A549 (cell line): ENCODE data around the gene SLN. TPM values are rescaled to one million over a fixed set of nuclear protein-coding genes. Genes with fewer than 3 reads are reported as not detected.

Source experiments
- ATAC-seq, 2 experiments: fragments of 200-7000 bp in 1 of 2; fragments of >200 bp in 1 of 2; cut with Nextera tagmentation in 1 of 2; cut with Tn5 transposase in 1 of 2; 3 replicates each; pipeline versions ENCODE4 v1.8.0 to v1.9.1; 2018 to 2020; ENCODE audit warnings: mild to moderate bottlenecking in 1 of 2, moderate library complexity in 1 of 2
- CTCF ChIA-PET: fragments of 300-600 bp; sonication (Branson Sonifier 250); formaldehyde crosslinking; extraction: SDS; loops from one replicate; lab custom pipeline; 2021; ENCODE audit warnings: antibody characterized with exemption, inconsistent platforms; lab: Yijun Ruan, JAX
- POLR2A ChIA-PET: fragments of 350-600 bp; formaldehyde crosslinking; extraction: SDS; loops from one replicate; lab custom pipeline; 2021; ENCODE audit warnings: antibody characterized with exemption, inconsistent platforms; lab: Yijun Ruan, JAX
- DNase-seq, 2 experiments: peaks; one replicate each; pipeline versions ENCODE4 v3.0.0 to v3.0.0-alpha.2; 2011 to 2016; ENCODE audit warnings: low read depth in 1 of 2, low spot score in 1 of 2
- FAIRE-seq: peaks from 2 replicates; lab custom pipeline; 2011; peaks lifted over from hg19 to GRCh38; lab: Jason Lieb, UNC
- H3K27ac ChIP-seq, 2 experiments: fragments of >200 bp; sonication (Bioruptor Twin); formaldehyde crosslinking; 3 replicates each; pipeline ENCODE4 v1.5.1; 2016 to 2017
- H3K4me1 ChIP-seq: fragments of >200 bp; sonication (Bioruptor Twin); formaldehyde crosslinking; 3 replicates; pipeline ENCODE4 v1.6.1; 2016
- H3K4me2 ChIP-seq: fragments of >200 bp; sonication (Bioruptor Twin); formaldehyde crosslinking; 3 replicates; pipeline ENCODE4 v1.6.1; 2016
- H3K4me3 ChIP-seq: fragments of >200 bp; sonication (Bioruptor Twin); formaldehyde crosslinking; 3 replicates; pipeline ENCODE4 v1.5.1; 2016
- H3K9me3 ChIP-seq: fragments of >200 bp; sonication (Bioruptor Twin); formaldehyde crosslinking; 3 replicates; pipeline ENCODE4 v1.6.1; 2016
- CHD4 ChIP-seq: fragments of 200-600 bp; sonication (generic); IDR thresholded peaks from 2 replicates; pipeline ENCODE4 v1.6.1; 2016; ENCODE audit warnings: antibody characterized with exemption, mild to moderate bottlenecking, borderline replicate concordance
- EHF ChIP-seq: fragments of 250-450 bp; sonication (Bioruptor Pico); IDR thresholded peaks from 2 replicates; pipeline ENCODE4 v1.5.0; 2020; ENCODE audit warnings: mild to moderate bottlenecking
- EHMT2 ChIP-seq: fragments of 200-600 bp; sonication (generic); IDR thresholded peaks from 2 replicates; pipeline ENCODE4 v1.6.1; 2016; ENCODE audit warnings: antibody characterized with exemption, low read depth, mild to moderate bottlenecking, moderate library complexity
- FOSL2 ChIP-seq, 2 experiments: fragments of 450-650 bp in 1 of 2; fragments of >200 bp in 1 of 2; sonication (Bioruptor Twin) in 1 of 2; formaldehyde crosslinking; IDR thresholded peaks; 2 replicates each; pipeline versions ENCODE4 v1.5.0 to v1.6.1; 2016 to 2020; ENCODE audit warnings: mild to moderate bottlenecking in 1 of 2, moderate library complexity in 1 of 2
- FOXS1 ChIP-seq: fragments of 250-450 bp; sonication (Bioruptor Pico); IDR thresholded peaks from 2 replicates; pipeline ENCODE4 v1.5.0; 2020; ENCODE audit warnings: mild to moderate bottlenecking, moderate library complexity
- GATA3 ChIP-seq: IDR thresholded peaks from 2 replicates; pipeline ENCODE4 v1.6.1; 2012; ENCODE audit warnings: borderline replicate concordance
- HMGXB4 ChIP-seq: fragments of 250-450 bp; sonication (Bioruptor Pico); IDR thresholded peaks from 2 replicates; pipeline ENCODE4 v1.5.0; 2021; ENCODE audit warnings: mild to moderate bottlenecking, moderate library complexity, borderline replicate concordance
- JUNB ChIP-seq: fragments of >200 bp; sonication (Bioruptor Twin); formaldehyde crosslinking; IDR thresholded peaks from 2 replicates; pipeline ENCODE4 v1.6.1; 2016
- MAFK ChIP-seq: fragments of 450-650 bp; IDR thresholded peaks from 2 replicates; pipeline ENCODE4 v1.6.1; 2014; ENCODE audit not compliant: partially characterized antibody
- MAX ChIP-seq: IDR thresholded peaks from 2 replicates; pipeline ENCODE4 v1.6.1; 2012
- MYC ChIP-seq: IDR thresholded peaks from 2 replicates; pipeline ENCODE4 v1.6.1; 2012; ENCODE audit warnings: mild to moderate bottlenecking, inconsistent platforms, low read length, improper control_type of control experiment, borderline replicate concordance
- NR3C1 ChIP-seq: fragments of >200 bp; sonication (Bioruptor Twin); formaldehyde crosslinking; IDR thresholded peaks from 3 replicates; pipeline ENCODE4 v1.6.1; 2017
- PHF8 ChIP-seq: fragments of 200-600 bp; sonication (generic); IDR thresholded peaks from 2 replicates; pipeline ENCODE4 v1.6.1; 2016; ENCODE audit warnings: low read depth, mild to moderate bottlenecking, antibody characterized with exemption, moderate library complexity, borderline replicate concordance
- RAD21 ChIP-seq, 2 experiments: fragments of >200 bp in 1 of 2; sonication (Bioruptor Twin) in 1 of 2; formaldehyde crosslinking in 1 of 2; IDR thresholded peaks in 1 of 2; conservative IDR thresholded peaks in 1 of 2; 2 replicates in 1 of 2; 3 replicates in 1 of 2; pipeline ENCODE4 v1.6.1; 2012 to 2018; ENCODE audit warnings: inconsistent platforms in 1 of 2
- RARB ChIP-seq: fragments of 250-450 bp; sonication (Bioruptor Pico); IDR thresholded peaks from 2 replicates; pipeline ENCODE4 v1.8.0; 2021; ENCODE audit warnings: mild to moderate bottlenecking, moderate library complexity
- RCOR1 ChIP-seq: fragments of 150-350 bp; IDR thresholded peaks from 2 replicates; pipeline ENCODE4 v1.6.1; 2014; ENCODE audit warnings: antibody characterized with exemption, low read length, low read depth
- TFCP2L1 ChIP-seq: fragments of 250-450 bp; sonication (Bioruptor Pico); IDR thresholded peaks from 2 replicates; pipeline ENCODE4 v1.5.0; 2021; ENCODE audit warnings: mild to moderate bottlenecking
- TP53 ChIP-seq: fragments of 250-450 bp; sonication (Bioruptor Pico); IDR thresholded peaks from 2 replicates; pipeline ENCODE4 v1.5.0; 2021; ENCODE audit warnings: mild to moderate bottlenecking, moderate library complexity
- ZC3H11A ChIP-seq: fragments of 450-650 bp; IDR thresholded peaks from 2 replicates; pipeline ENCODE4 v1.6.1; 2014; ENCODE audit warnings: antibody characterized with exemption, mild to moderate bottlenecking
- ZFP36 ChIP-seq: fragments of 450-650 bp; IDR thresholded peaks from 2 replicates; pipeline ENCODE4 v1.6.1; 2014; ENCODE audit warnings: borderline replicate concordance; ENCODE audit not compliant: partially characterized antibody
- ZSCAN20 ChIP-seq: fragments of 250-450 bp; sonication (Bioruptor Pico); IDR thresholded peaks from 2 replicates; pipeline ENCODE4 v1.8.0; 2022; ENCODE audit warnings: mild to moderate bottlenecking, moderate library complexity
- WGBS: methylation state at CpG from one replicate; pipeline ENCODE4 v1.1.6; 2017; ENCODE audit errors: missing lambda C conversion rate; 5-methylcytosine and 5-hydroxymethylcytosine counted together
- polyA plus RNA-seq, 4 experiments: library from polyadenylated mRNA; depleted of rRNA in 3 of 4; stranded (reverse); fragments of >200 nt; fragmentation: RNase III in 1 of 4; extraction: RNeasy Plus Mini Kit Qiagen cat#74134 plus additional on column Dnase treatment in 1 of 4; gene quantifications; 2 replicates in 3 of 4; 3 replicates in 1 of 4; pipeline ENCODE4 v1.2.3, GENCODE V29; 2011 to 2017
- TF ChIP-seq, protein P1 (sequence below): fragments of 200-600 bp; sonication (generic); IDR thresholded peaks from 2 replicates; pipeline ENCODE4 v1.6.1; 2016; ENCODE audit warnings: antibody characterized with exemption, mild to moderate bottlenecking, moderate library complexity
- TF ChIP-seq, protein P2 (sequence below): fragments of 250-450 bp; sonication (Bioruptor Pico); IDR thresholded peaks from 2 replicates; pipeline ENCODE4 v1.5.0; 2020; ENCODE audit warnings: low read depth, mild to moderate bottlenecking, moderate library complexity
- TF ChIP-seq, protein P3 (sequence below): fragments of >200 bp; sonication (Bioruptor Twin); formaldehyde crosslinking; IDR thresholded peaks from 2 replicates; pipeline ENCODE4 v1.6.1; 2016

SLN gene
- polyA plus RNA-seq, 2 of the 4 experiments (the other 2 are of a cell fraction) = 1.3 to 2.2 TPM

GRCh38 chr11:107696140-107696539 lies 15.7 kb downstream of the SLN start:
- Histone ChIP-seq H3K27ac (peak overlapping the region; percentile 67 to 68), H3K4me1 (peaks cover 25% of the 10 kb centered on the region), H3K9me3 (no peaks in the 10 kb centered on the region; the same call in 2 of the 3 replicates), H3K4me3 (no peak overlapping the region)
- peak; percentile 28 for FAIRE-seq
- ChIA-PET POLR2A (no interaction called here), CTCF (interaction anchor here (2.9 kb wide), 1 partner anchor 75 kb away, joined by 10 read pairs; no protein-coding TSS in a partner anchor)
- peak; percentile 35 to 71 for DNase-seq
- ATAC-seq = peak; percentile 94 to 95
- 0% methylated on average over 1 of the region's 1 CpG for WGBS
- TF ChIP-seq JUNB (peak; percentile 80), MAX (0 out of 2 replicates have a peak, but pooled peaks have one; percentile 23), GATA3 (peak; percentile 87; the same call in 1 of the 2 replicates), MYC (no peak), FOSL2 (IDR thresholded peaks at IDR 0.05) (peak; percentile 83), FOSL2 (CRISPR knock-in tag; IDR thresholded peaks at IDR 0.05) (peak; percentile 93), FOXS1 (CRISPR knock-in tag) (no peak), ZFP36 (no peak)
- TF ChIP-seq, protein P1, sequence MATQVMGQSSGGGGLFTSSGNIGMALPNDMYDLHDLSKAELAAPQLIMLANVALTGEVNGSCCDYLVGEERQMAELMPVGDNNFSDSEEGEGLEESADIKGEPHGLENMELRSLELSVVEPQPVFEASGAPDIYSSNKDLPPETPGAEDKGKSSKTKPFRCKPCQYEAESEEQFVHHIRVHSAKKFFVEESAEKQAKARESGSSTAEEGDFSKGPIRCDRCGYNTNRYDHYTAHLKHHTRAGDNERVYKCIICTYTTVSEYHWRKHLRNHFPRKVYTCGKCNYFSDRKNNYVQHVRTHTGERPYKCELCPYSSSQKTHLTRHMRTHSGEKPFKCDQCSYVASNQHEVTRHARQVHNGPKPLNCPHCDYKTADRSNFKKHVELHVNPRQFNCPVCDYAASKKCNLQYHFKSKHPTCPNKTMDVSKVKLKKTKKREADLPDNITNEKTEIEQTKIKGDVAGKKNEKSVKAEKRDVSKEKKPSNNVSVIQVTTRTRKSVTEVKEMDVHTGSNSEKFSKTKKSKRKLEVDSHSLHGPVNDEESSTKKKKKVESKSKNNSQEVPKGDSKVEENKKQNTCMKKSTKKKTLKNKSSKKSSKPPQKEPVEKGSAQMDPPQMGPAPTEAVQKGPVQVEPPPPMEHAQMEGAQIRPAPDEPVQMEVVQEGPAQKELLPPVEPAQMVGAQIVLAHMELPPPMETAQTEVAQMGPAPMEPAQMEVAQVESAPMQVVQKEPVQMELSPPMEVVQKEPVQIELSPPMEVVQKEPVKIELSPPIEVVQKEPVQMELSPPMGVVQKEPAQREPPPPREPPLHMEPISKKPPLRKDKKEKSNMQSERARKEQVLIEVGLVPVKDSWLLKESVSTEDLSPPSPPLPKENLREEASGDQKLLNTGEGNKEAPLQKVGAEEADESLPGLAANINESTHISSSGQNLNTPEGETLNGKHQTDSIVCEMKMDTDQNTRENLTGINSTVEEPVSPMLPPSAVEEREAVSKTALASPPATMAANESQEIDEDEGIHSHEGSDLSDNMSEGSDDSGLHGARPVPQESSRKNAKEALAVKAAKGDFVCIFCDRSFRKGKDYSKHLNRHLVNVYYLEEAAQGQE = no peak
- TF ChIP-seq, all 56 proteins: peak for 4
- peak overlapping the region; percentile 55 for H3K4me2 ChIP-seq

- no peak for FAIRE-seq
- TF ChIP-seq EHMT2 (no peak), EHF (CRISPR knock-in tag) (no peak), NR3C1 (no peak), ZFP36 (no peak), RCOR1 (no peak), TFCP2L1 (CRISPR knock-in tag) (no peak), RAD21 (conservative IDR thresholded peaks at IDR 0.05 in 1 of 2, IDR thresholded peaks at IDR 0.05 in 1 of 2) (no peak), MAX (no peak), PHF8 (no peak), HMGXB4 (no peak), ZSCAN20 (CRISPR knock-in tag) (no peak), RARB (CRISPR knock-in tag) (no peak), MAFK (no peak), CHD4 (no peak), TP53 (CRISPR knock-in tag) (no peak), ZC3H11A (no peak)
- TF ChIP-seq, protein P2, sequence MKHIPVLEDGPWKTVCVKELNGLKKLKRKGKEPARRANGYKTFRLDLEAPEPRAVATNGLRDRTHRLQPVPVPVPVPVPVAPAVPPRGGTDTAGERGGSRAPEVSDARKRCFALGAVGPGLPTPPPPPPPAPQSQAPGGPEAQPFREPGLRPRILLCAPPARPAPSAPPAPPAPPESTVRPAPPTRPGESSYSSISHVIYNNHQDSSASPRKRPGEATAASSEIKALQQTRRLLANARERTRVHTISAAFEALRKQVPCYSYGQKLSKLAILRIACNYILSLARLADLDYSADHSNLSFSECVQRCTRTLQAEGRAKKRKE (CRISPR knock-in tag) = no peak
- TF ChIP-seq, protein P3, sequence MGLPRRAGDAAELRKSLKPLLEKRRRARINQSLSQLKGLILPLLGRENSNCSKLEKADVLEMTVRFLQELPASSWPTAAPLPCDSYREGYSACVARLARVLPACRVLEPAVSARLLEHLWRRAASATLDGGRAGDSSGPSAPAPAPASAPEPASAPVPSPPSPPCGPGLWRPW = no peak
- TF ChIP-seq, protein P1 = no peak
- TF ChIP-seq, all 56 proteins: peak for 0
- POLR2A ChIA-PET = no interaction called here
- H3K4me2 ChIP-seq = peak overlapping the region; percentile 55
- CTCF ChIA-PET = interaction anchor here (0.9 kb wide), 1 partner anchor 145 kb away, joined by 3 read pairs; no protein-coding TSS in a partner anchor
- H3K27ac ChIP-seq = peak overlapping the region; percentile 64 to 67; a peak in 4 of 6 replicates
- ATAC-seq = peak in 1 of 2 experiments; percentile 29; a peak in 2 of 6 replicates
- DNase-seq = no peak
- H3K4me3 ChIP-seq = no peak overlapping the region
- H3K9me3 ChIP-seq = no peaks in the 10 kb centered on the region; the same call in 2 of the 3 replicates
- WGBS = 16% methylated on average over 1 of the region's 1 CpG
- peaks cover 32% of the 10 kb centered on the region for H3K4me1 ChIP-seq
Observed at GRCh38 chr11:107695446-107695845, 16.4 kb downstream of the SLN start.
